Islet of Langerhans (tissue), 1 donor: ENCODE results near the gene UACA.
"Not testable (repeated sequence)": the region's sequence is repeated elsewhere in the genome, so short reads cannot be mapped to it uniquely, and the experiment has no call there.

Source experiments
- FAIRE-seq: peaks from one replicate; lab custom pipeline; 2011; peaks lifted over from hg19 to GRCh38; lab: Jason Lieb, UNC

UACA gene

GRCh38 chr15:70625438-70625837 lies 137.9 kb downstream of the UACA start:
- FAIRE-seq: no peak

- FAIRE-seq: no peak
Measured at GRCh38 chr15:70625011-70625410, 138.3 kb downstream of the UACA start.

- no peak for FAIRE-seq
Measured at GRCh38 chr15:70618929-70619328, 144.4 kb downstream of the UACA start.

- FAIRE-seq: no peak
Measured at GRCh38 chr15:70617911-70618287, 145.5 kb downstream of the UACA start.

GRCh38 chr15:70617076-70617910 lies 146.1 kb downstream of the UACA start:
- FAIRE-seq: no peak

- not testable (repeated sequence) for FAIRE-seq
Measured at GRCh38 chr15:70616311-70616756, 147.0 kb downstream of the UACA start.

GRCh38 chr15:70615435-70616310 lies 147.7 kb downstream of the UACA start:
- no peak for FAIRE-seq

GRCh38 chr15:70614221-70614620 lies 149.1 kb downstream of the UACA start:
- FAIRE-seq: no peak

GRCh38 chr15:70613271-70613670 lies 150.1 kb downstream of the UACA start:
- no peak for FAIRE-seq

GRCh38 chr15:70611286-70611685 lies 152.1 kb downstream of the UACA start:
- no peak for FAIRE-seq

- no peak for FAIRE-seq
Measured at GRCh38 chr15:70610541-70610940, 152.8 kb downstream of the UACA start.

GRCh38 chr15:70609889-70610288 lies 153.5 kb downstream of the UACA start:
- FAIRE-seq: no peak

- no peak for FAIRE-seq
Measured at GRCh38 chr15:70608144-70608543, 155.2 kb downstream of the UACA start.

- FAIRE-seq: no peak
Measured at GRCh38 chr15:70605606-70606410, 157.6 kb downstream of the UACA start.

GRCh38 chr15:70604666-70605315 lies 158.6 kb downstream of the UACA start:
- FAIRE-seq: no peak
